Stimulated activated CD4-positive, alpha-beta T cell treated with anti-CD3 and anti-CD28 coated beads, Interleukin-15, amount 100 ng/mL, for 1 hour (primary cell): ENCODE results near the gene ZC3H12C.
"Not testable (repeated sequence)": the region's sequence is repeated elsewhere in the genome, so short reads cannot be mapped to it uniquely, and the experiment has no call there.

Experiments used
- DNase-seq, 2 donors: peaks; one replicate each; pipeline ENCODE4 v3.0.0-alpha.2; 2020; ENCODE audit warnings: low read depth in 1 of 2, low spot score in 1 of 2

The ZC3H12C gene

GRCh38 chr11:110208678-110209312 lies 115.6 kb downstream of the ZC3H12C start:
- not testable (repeated sequence) for DNase-seq

GRCh38 chr11:110209313-110209694 lies 116.1 kb downstream of the ZC3H12C start:
- DNase-seq, result not testable (repeated sequence)

DNA sequence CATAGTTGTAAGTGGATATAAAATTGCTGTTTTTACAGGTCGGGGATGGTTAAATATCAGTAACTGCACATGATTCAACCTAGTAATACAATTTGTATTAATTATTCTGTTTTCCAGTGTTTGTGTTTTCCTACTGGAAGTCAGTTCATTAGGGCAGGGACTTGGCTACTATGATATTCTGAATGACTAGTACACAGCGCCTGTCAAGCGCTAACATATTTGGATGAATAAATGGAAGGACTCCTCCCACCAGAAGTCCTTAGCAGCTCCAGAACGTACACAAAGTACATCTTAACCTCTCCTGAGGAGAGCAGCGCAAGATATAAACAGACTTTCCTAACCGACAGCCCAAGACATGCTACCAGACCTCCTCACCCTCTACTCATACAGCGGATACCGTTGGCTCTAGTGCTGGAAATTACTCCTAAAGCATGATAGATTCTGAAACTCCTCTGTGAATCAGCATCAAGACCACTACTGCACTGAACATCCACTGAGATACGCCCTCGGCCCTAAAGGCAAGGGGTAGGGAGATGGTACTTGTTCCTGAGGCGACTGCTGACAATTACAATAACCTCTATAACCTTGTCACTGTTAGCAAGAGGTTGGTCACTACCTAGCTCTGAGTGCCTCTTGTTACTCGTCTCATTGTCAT lies 124.2 kb downstream of the ZC3H12C start:
- DNase-seq, result no peak

GRCh38 chr11:110217936-110218335 lies 124.7 kb downstream of the ZC3H12C start:
- no peak for DNase-seq

DNA sequence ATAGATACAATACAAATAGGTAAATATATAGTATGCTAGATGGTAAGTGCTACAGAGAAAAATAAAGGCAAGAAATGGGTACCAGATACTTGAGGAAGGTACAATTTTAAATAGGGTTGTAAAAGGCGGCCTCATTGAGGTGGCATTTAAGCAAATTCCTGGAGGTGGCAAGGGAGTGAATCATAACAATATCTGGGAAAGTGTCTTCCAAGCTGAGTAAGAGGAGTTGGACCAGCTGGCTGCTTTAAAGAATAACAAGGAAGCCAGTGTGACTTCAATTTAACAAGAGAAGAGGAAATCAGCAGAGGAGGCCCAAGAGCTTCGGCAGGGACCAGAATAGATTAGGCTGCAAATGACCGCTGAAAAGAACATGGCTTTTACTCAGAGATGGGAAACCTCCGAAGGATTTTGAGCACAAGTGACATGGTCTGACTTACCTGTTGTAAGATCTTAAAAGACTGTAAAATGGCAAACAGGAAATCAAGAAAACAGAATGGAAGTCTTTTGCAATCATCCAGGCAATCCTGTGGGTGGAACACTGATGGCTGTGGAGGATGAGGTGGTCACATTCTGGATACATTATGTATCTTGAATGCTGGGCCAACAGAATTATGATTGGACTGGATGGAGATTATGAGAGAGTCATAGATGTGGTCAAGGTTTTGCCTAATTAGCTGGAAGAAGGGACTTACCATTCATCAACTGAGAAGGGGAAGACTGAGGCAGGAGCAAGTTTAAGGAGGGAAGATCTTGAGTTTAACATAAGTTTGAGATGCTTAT lies 126.0 kb downstream of the ZC3H12C start:
- DNase-seq, result no peak
